Gastroesophageal sphincter (tissue), 4 donors: Measurements from ENCODE around the gene PSMG3. TPM values are rescaled to one million over a fixed set of nuclear protein-coding genes. Genes with fewer than 3 reads are reported as not detected.

Experiments used
- ATAC-seq: fragments of 150-250 bp; one replicate; pipeline ENCODE4 v1.9.1; 2016; ENCODE audit warnings: mild to moderate bottlenecking, moderate library complexity
- H3K27ac ChIP-seq, 4 donors: fragments of 200-600 bp; sonication (generic) in 3 of 4; 1 replicate in 3 of 4; 2 replicates in 1 of 4; pipeline ENCODE4 v1.5.1; 2016 to 2019
- H3K27me3 ChIP-seq: fragments of 200-600 bp; sonication (generic); one replicate; pipeline ENCODE4 v1.5.1; 2019
- H3K36me3 ChIP-seq, 2 donors: fragments of 200-600 bp; sonication (generic); one replicate each; pipeline ENCODE4 v1.5.1; 2019; ENCODE audit warnings: control low read depth in 1 of 2
- H3K4me1 ChIP-seq, 3 donors: fragments of 200-600 bp; sonication (generic); 1 replicate in 2 of 3; 2 replicates in 1 of 3; pipeline ENCODE4 v1.5.1; 2016 to 2019; ENCODE audit warnings: control low read depth in 2 of 3
- H3K4me3 ChIP-seq, 2 donors: fragments of 200-600 bp; sonication (generic); one replicate each; pipeline ENCODE4 v1.5.1; 2019; ENCODE audit warnings: mild to moderate bottlenecking in 1 of 2, moderate library complexity in 1 of 2
- H3K9me3 ChIP-seq, 3 donors: fragments of 200-600 bp; sonication (generic); one replicate each; pipeline ENCODE4 v1.5.1; 2017 to 2019; ENCODE audit warnings: control low read depth in 2 of 3
- CTCF ChIP-seq, 4 experiments: fragments of 200-600 bp in 2 of 4; fragments of 450-650 bp in 2 of 4; sonication (generic) in 1 of 4; IDR thresholded peaks; one replicate each; pipeline ENCODE4 v1.5.1; 2017 to 2019; ENCODE audit warnings: antibody characterized with exemption in 4 of 4, mild to moderate bottlenecking in 2 of 4, moderate library complexity in 2 of 4
- EP300 ChIP-seq: sonication (generic); formaldehyde crosslinking; IDR thresholded peaks from one replicate; pipeline ENCODE4 v1.6.1; 2017; ENCODE audit warnings: antibody characterized with exemption, mild to moderate bottlenecking
- POLR2A ChIP-seq, 2 donors: fragments of 450-650 bp; IDR thresholded peaks; one replicate each; pipeline ENCODE4 v1.6.1; 2017; ENCODE audit warnings: antibody characterized with exemption in 2 of 2, mild to moderate bottlenecking in 2 of 2, moderate library complexity in 1 of 2
- POLR2AphosphoS5 ChIP-seq: sonication (generic); formaldehyde crosslinking; IDR thresholded peaks from one replicate; pipeline ENCODE4 v1.6.1; 2017; ENCODE audit warnings: antibody characterized with exemption
- WGBS, 2 donors: methylation state at CpG; one replicate each; pipeline ENCODE4 v1.1.5; 2018; ENCODE audit warnings: low coverage in 1 of 2; 5-methylcytosine and 5-hydroxymethylcytosine counted together
- total RNA-seq, 4 donors: library from RNA; depleted of rRNA; stranded (reverse); fragments of >200 nt; gene quantifications; one replicate each; pipeline ENCODE4 v1.1.0, GENCODE V29; 2016

PSMG3 gene
- 10 to 100 TPM; 27.7 to 36.6 (median 35.7) TPM for total RNA-seq

- no peaks in the 10 kb centered on the region for H3K27me3 ChIP-seq
- peaks cover 0 to 40% (median 12%) of the 10 kb centered on the region in 3 donors for H3K4me1 ChIP-seq
- H3K4me3 ChIP-seq, result peak within 1 kb of the TSS; percentile 46 to 90
- ATAC-seq, result peak; percentile 96
- WGBS, 2 donors, result 0% methylated on average over 4 to 6 of the region's 95 CpGs
- peak within 1 kb of the TSS; percentile 50 to 96 (median 92) for H3K27ac ChIP-seq
- TF ChIP-seq CTCF (IDR thresholded peaks at IDR 0.05) (peak in 3 of 4 experiments; percentile 48 to 71 (median 54)), POLR2A (IDR thresholded peaks at IDR 0.05) (peak; percentile 80 to 81), POLR2AphosphoS5 (peak; percentile 73), EP300 (no peak)
- H3K36me3 ChIP-seq, result peaks cover 0 to 33% of the 10 kb centered on the region in 2 donors
- H3K9me3 ChIP-seq, result no peaks in the 10 kb centered on the region
These were observed at the start of gene PSMG3 for GRCh38 chr7:1569833-1570632. TSS of gene PSMG3 (minus strand) at chr7:1570032. CDS start at chr7:1569339, 693 bp downstream.

DNA sequence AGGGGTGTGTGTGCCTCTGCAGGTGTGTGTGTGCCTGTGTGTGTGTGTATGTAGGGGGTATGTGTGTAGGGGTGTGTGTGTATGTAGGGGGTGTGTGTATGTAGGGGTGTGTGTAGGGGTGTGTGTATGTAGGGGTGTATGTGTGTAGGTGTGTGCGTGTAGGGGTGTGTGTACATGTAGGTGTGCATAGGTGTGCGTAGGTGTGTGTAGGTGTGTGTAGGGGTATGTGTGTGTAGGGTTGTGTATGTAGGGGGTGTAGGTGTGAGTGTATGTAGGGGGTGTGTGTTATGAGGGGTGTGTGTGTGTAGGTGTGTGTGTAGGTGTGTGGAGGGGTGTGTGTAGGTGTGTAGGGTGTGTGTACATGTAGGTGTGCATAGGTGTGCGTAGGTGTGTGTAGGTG is 48.6 kb upstream of the PSMG3 start:
- H3K27me3 ChIP-seq, result peaks cover 54% of the 10 kb centered on the region
- H3K4me3 ChIP-seq, result no peak overlapping the region
- TF ChIP-seq POLR2A (IDR thresholded peaks at IDR 0.05), result no peak
- no peak for TF ChIP-seq EP300
- no peak for TF ChIP-seq CTCF (IDR thresholded peaks at IDR 0.05)
- no peak for TF ChIP-seq POLR2AphosphoS5
- WGBS, 2 donors, result 86 to 88% methylated on average over 3 of the region's 3 CpGs
- no peak overlapping the region for H3K27ac ChIP-seq
- no peaks in the 10 kb centered on the region for H3K4me1 ChIP-seq
- no peaks in the 10 kb centered on the region for H3K9me3 ChIP-seq
- no peaks in the 10 kb centered on the region for H3K36me3 ChIP-seq
- no peak for ATAC-seq

DNA sequence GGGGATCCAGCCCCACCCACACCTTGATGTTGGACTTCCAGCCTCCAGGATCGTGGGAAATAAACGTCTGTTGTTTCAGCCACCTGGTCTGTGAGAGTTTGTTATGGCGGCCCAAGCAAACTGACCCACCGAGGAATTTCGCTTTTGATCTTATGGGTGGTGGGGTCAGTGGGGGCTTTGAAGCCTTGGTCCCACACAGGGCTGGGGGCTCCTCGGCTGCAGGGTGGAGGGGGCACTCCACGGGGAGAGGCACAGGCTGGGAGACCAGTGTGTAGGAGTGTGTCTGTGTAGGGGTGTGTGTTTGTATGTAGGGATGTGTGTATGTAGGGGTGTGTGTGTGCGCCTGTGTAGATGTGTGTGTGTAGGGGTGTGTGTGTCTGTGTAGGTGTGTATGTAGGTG is 48.1 kb upstream of the PSMG3 start:
- Histone ChIP-seq H3K27ac (no peak overlapping the region), H3K4me1 (no peaks in the 10 kb centered on the region), H3K27me3 (peaks cover 54% of the 10 kb centered on the region), H3K4me3 (no peak overlapping the region), H3K36me3 (no peaks in the 10 kb centered on the region), H3K9me3 (no peaks in the 10 kb centered on the region)
- TF ChIP-seq POLR2A (IDR thresholded peaks at IDR 0.05), result no peak
- no peak for TF ChIP-seq EP300
- 50 to 85% methylated on average over 6 to 7 of the region's 8 CpGs for WGBS, 2 donors
- no peak for ATAC-seq

GRCh38 chr7:1616741-1617140 is 46.9 kb upstream of the PSMG3 start:
- H3K27me3 ChIP-seq, result peaks cover 48% of the 10 kb centered on the region
- WGBS, 2 donors, result 80% methylated on average over 8 of the region's 8 CpGs; no CpG with 5 or more reads in 1 of the 2 donors

More at GRCh38 chr7:1616741-1617140, 46.9 kb upstream of the PSMG3 start:
- Histone ChIP-seq H3K4me1 (no peaks in the 10 kb centered on the region), H3K36me3 (no peaks in the 10 kb centered on the region), H3K27ac (no peak overlapping the region), H3K4me3 (no peak overlapping the region), H3K9me3 (no peaks in the 10 kb centered on the region)
- TF ChIP-seq POLR2AphosphoS5 (no peak), CTCF (IDR thresholded peaks at IDR 0.05) (no peak), POLR2A (IDR thresholded peaks at IDR 0.05) (no peak), EP300 (no peak)
- no peak for ATAC-seq
